GM12892 (cell line): ENCODE measurements around the gene ADGRA3.

Experiments
- POLR2A ChIP-seq: IDR thresholded peaks from 2 replicates; pipeline ENCODE4 v1.6.1; 2011; ENCODE audit warnings: low read depth, low read length, control low read depth
- POLR2AphosphoS5 ChIP-seq: IDR thresholded peaks from 2 replicates; pipeline ENCODE4 v1.6.1; 2011; ENCODE audit warnings: low read depth, low read length, control low read depth
- TAF1 ChIP-seq: IDR thresholded peaks from 2 replicates; pipeline ENCODE4 v1.6.1; 2011; ENCODE audit warnings: low read depth, mild to moderate bottlenecking, control low read depth, low read length, borderline replicate concordance

DNA sequence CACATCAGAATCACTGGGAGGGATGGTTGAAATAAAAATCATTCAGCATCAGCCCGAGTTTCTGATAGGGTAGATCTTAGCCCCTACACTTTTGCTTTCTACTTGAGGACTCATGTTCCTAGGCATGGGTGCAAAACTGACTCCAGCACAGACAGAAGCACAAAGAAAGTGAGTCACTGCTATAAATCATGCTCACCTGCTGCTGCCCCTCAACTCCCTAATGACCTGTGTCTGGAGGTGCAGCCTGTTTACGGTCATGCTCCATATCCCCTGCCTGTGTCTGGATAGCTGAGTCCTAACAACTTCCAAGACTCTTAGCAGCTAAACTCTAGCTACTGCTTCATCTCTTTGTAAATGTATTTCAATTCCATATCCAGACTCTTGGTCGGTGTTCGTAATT lies 57.8 kb downstream of the ADGRA3 start:
- no peak for TF ChIP-seq POLR2A
- TF ChIP-seq TAF1 = no peak
- no peak for TF ChIP-seq POLR2AphosphoS5
